Right atrium auricular region (tissue), 2 donors: ENCODE data around the gene PRG2. TPM values are rescaled to one million over a fixed set of nuclear protein-coding genes. Genes with fewer than 3 reads are reported as not detected.

Experiments used
- DNase-seq: peaks from one replicate; pipeline ENCODE4 v3.0.0-alpha.2; 2019; ENCODE audit warnings: low spot score
- H3K27ac ChIP-seq, 2 donors: fragments of 200-600 bp; sonication (generic); 1 replicate in 1 of 2; 2 replicates in 1 of 2; pipeline ENCODE4 v1.5.1; 2016 to 2019
- H3K27me3 ChIP-seq, 2 donors: fragments of 200-600 bp; sonication (generic); one replicate each; pipeline versions ENCODE4 v1.5.1 to v1.6.0; 2017 to 2019
- H3K36me3 ChIP-seq: fragments of 200-600 bp; sonication (generic); one replicate; pipeline ENCODE4 v1.5.1; 2016
- H3K4me1 ChIP-seq, 2 donors: fragments of 200-600 bp; sonication (generic); one replicate each; pipeline versions ENCODE4 v1.5.1 to v1.6.0; 2017 to 2019
- H3K4me3 ChIP-seq, 2 donors: fragments of 200-600 bp; sonication (generic); 1 replicate in 1 of 2; 2 replicates in 1 of 2; pipeline ENCODE4 v1.5.1; 2017 to 2019; ENCODE audit warnings: mild to moderate bottlenecking in 1 of 2, moderate library complexity in 1 of 2
- H3K9me3 ChIP-seq, 2 donors: fragments of 200-600 bp; sonication (generic); one replicate each; pipeline ENCODE4 v1.5.1; 2019
- CTCF ChIP-seq, 2 donors: fragments of 200-600 bp; sonication (generic); IDR thresholded peaks; one replicate each; pipeline ENCODE4 v1.5.1; 2019; ENCODE audit warnings: antibody characterized with exemption in 2 of 2
- total RNA-seq, 2 donors: library from RNA; depleted of rRNA; stranded (reverse); fragments of >200 nt; gene quantifications; one replicate each; pipeline ENCODE4 v1.1.0, GENCODE V29; 2016

PRG2 gene
- total RNA-seq, 2 donors from 2014 or later, result not detected

DNA sequence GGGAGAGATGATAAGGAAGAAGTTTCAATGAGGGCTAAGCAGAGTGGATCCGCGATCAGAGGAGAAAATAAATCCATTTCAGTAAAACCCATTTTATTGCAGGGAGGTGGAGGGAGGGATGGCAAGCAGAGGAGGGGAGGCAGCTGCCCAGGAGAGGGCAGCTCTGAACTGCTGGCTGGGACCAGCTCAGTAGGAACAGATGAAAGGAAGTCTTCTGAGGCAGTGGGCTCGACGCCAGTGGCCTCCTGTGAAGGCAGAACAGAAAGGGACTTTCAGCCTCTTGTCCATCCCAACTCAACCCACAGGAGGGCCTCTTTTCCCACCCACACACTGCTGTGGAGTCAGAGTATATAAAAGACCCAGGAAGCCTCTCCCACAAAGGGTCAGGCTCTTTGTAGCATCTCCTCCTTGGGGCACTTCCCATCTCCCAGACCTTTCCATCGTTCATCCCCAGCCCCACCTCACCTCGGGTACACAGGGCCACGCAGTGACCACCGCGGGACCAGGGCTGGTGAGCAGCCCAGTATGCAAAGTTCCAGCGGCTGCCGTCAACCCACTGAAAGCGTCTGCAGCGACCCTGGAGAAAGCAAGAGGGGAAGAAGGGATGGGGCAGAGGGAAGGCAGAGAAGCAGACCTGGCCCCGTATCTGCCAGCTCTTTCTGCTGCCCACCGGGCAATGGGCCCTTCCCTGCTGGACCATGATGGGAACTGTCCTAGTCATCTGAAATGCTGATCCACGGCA lies 3.0 kb downstream of the PRG2 start:
- no peak overlapping the region for H3K4me3 ChIP-seq
- H3K27me3 ChIP-seq, result no peaks in the 10 kb centered on the region
- H3K36me3 ChIP-seq, result no peaks in the 10 kb centered on the region
- TF ChIP-seq CTCF (IDR thresholded peaks at IDR 0.05), result peak in 1 of 2 donors; percentile 28
- no peak overlapping the region for H3K27ac ChIP-seq
- DNase-seq, result no peak
- H3K9me3 ChIP-seq, result no peaks in the 10 kb centered on the region
- no peaks in the 10 kb centered on the region for H3K4me1 ChIP-seq

- DNase-seq, result no peak
- H3K4me1 ChIP-seq, result no peaks in the 10 kb centered on the region
- no peaks in the 10 kb centered on the region for H3K9me3 ChIP-seq
- no peak for TF ChIP-seq CTCF (IDR thresholded peaks at IDR 0.05)
- no peak overlapping the region for H3K4me3 ChIP-seq
- no peak overlapping the region for H3K27ac ChIP-seq
- H3K36me3 ChIP-seq, result no peaks in the 10 kb centered on the region
- no peaks in the 10 kb centered on the region for H3K27me3 ChIP-seq
These were observed 4.1 kb downstream of the PRG2 start for GRCh38 chr11:57386178-57386940.

GRCh38 chr11:57380975-57381374 lies 9.5 kb downstream of the PRG2 start, which contains the start of gene PRG3:
Gene PRG3, minus strand, starts transcription at chr11:57381150. Its CDS starts 442 bp downstream, at chr11:57380708.
- no peak for TF ChIP-seq CTCF (IDR thresholded peaks at IDR 0.05)
- Histone ChIP-seq H3K4me3 (no peak within 1 kb of the TSS), H3K4me1 (no peaks in the 10 kb centered on the region), H3K36me3 (no peaks in the 10 kb centered on the region), H3K9me3 (no peaks in the 10 kb centered on the region), H3K27ac (no peak within 1 kb of the TSS), H3K27me3 (no peaks in the 10 kb centered on the region)
- DNase-seq, result no peak

DNA sequence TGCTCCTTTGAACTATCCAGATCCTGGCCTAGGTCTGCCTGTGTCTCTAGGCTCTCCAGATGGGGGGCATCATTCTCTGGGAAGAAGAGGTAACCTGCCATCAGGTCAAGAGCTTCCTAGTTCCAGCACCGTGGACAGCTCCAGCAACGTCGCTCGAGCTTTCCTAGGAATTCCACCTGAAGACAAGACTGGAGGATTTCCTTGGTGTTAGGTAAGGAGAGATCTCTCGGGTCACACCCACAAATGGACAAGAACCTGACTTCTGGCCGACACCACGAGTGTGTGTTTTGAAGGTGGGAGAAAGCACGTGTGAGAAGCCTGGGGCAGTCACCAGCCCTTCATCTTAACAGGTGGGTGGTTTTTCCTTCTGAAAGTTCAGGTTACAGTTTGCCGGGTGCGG lies 10.7 kb downstream of the PRG2 start:
- H3K27ac ChIP-seq, result no peak overlapping the region
- no peak for TF ChIP-seq CTCF (IDR thresholded peaks at IDR 0.05)
- DNase-seq, result no peak

DNA sequence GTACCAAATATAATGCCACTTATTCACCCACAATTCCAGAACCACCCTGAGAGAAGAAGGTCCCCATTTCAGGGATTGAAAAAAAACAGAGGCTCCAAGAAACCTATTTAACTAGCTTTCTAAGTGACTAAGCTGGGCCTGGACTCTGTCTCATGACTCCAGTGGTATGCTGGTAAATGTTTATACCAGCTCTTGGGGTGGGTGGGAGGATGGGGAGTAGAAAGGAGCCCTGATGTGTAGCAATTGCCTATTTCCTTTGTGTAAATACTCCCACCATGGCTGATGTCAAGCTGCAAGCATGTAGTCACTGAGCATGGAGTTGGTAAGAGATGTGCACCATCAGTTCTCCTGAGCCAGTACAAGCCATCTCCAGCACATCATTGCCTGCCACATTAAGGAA lies 12.3 kb downstream of the PRG2 start:
- Histone ChIP-seq H3K27me3 (no peaks in the 10 kb centered on the region), H3K4me3 (no peak overlapping the region), H3K36me3 (no peaks in the 10 kb centered on the region), H3K9me3 (no peaks in the 10 kb centered on the region), H3K4me1 (no peaks in the 10 kb centered on the region), H3K27ac (no peak overlapping the region)
- DNase-seq, result no peak
- no peak for TF ChIP-seq CTCF (IDR thresholded peaks at IDR 0.05)

More for the DNA sequence above, 10.7 kb downstream of the PRG2 start:
- Histone ChIP-seq H3K9me3 (no peaks in the 10 kb centered on the region), H3K27me3 (no peaks in the 10 kb centered on the region), H3K36me3 (no peaks in the 10 kb centered on the region), H3K4me3 (no peak overlapping the region), H3K4me1 (no peaks in the 10 kb centered on the region)
